ENCODE data around the gene CAPSL.

CAPSL gene

DNA sequence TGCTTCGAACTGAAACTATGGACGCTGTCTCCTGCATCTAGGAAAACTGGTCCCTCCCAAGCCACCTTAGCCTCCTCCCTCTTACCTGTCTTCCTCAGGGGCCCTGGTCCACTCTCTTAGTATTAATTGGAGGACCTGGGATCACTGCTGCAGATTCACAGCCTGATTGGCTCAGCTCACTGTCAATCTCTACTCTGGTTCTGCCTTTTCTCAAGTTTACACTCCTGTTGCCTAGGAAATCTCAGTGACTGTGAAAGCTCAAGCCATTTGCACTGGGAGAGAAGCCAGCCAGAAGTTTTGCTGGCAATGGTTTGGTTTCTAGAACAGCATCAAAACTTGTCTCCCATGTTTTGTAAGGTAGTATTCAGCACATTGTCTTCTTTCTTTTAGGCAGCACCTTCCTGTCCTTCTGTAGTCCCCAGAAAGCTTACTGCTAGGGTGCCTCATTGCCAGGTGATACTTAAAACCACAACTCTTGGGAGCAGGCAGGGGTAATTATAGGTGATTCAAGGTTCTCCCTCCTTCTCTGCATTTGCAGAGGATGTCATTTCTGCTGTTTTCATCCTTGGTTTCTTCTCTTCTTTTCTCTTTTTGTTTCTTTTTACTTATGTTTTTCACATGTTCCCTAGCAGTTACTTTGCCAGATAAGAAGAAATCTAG, at the start of gene CAPSL:
TSS of gene CAPSL (minus strand) at position 55 of the 660 bp plus-strand sequence. CDS start 17,502 bp downstream, outside the sequence.
- TF ChIP-seq, protein P1, sequence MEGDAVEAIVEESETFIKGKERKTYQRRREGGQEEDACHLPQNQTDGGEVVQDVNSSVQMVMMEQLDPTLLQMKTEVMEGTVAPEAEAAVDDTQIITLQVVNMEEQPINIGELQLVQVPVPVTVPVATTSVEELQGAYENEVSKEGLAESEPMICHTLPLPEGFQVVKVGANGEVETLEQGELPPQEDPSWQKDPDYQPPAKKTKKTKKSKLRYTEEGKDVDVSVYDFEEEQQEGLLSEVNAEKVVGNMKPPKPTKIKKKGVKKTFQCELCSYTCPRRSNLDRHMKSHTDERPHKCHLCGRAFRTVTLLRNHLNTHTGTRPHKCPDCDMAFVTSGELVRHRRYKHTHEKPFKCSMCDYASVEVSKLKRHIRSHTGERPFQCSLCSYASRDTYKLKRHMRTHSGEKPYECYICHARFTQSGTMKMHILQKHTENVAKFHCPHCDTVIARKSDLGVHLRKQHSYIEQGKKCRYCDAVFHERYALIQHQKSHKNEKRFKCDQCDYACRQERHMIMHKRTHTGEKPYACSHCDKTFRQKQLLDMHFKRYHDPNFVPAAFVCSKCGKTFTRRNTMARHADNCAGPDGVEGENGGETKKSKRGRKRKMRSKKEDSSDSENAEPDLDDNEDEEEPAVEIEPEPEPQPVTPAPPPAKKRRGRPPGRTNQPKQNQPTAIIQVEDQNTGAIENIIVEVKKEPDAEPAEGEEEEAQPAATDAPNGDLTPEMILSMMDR (IDR thresholded peaks at IDR 0.05) = no peak

DNA sequence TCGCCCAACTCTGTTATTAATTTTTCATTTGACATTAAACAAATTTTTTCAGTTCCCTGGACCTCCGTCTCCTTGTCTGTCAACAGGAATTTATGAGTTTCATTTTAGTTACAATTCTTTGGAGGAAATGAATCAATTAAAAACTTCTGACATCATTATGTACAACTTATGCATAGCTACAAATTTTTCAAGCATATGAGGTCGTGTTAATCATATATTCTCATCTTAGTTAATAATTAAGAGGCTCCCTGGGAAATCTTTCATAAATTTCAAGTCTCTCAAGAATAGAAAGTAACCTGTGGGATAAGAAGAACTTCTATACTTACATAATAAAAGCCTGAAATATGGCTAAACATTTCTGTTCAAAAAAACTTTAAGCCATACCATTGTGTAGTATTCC, 49.4 kb upstream of the CAPSL start:
- TF ChIP-seq, protein P1 (IDR thresholded peaks at IDR 0.05) = no peak

DNA sequence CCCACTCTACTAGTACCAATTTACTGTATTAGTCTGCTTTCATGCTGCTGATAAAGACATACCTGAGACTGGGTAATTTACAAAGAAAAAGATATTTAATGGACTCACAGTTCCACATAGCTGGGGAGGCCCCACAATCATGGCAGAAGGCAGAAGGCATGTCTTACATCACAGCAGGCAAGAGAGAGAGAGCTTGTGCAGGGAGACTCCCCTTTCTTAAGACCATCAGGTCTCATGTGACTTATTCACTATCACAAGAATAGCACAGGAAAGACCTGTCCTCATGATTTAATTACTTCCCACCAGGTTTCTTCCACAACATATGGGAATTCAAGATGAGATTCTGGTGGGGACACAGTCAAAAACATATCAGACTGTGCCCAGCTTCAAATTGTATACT, 41.3 kb upstream of the CAPSL start:
- TF ChIP-seq, protein P1 (IDR thresholded peaks at IDR 0.05) = no peak

DNA sequence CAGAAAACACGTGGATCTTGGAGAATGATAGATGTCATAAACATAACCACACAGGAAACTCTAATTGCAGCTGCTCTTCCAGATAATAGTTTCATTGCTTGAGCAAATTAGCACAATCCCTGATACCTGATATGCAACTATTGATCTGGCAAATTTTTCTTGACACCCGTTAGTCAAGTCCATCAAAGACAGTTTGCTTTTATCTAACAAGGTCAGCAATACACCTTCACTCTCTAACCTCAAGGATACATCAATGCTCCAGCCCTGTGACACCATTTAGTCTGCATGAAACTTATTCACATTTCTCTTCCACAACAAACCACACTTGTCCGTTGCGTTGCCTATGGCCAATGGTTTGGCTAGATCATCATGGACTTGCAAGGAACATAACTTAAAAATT, 36.1 kb upstream of the CAPSL start:
- TF ChIP-seq, protein P1 (IDR thresholded peaks at IDR 0.05) = no peak

DNA sequence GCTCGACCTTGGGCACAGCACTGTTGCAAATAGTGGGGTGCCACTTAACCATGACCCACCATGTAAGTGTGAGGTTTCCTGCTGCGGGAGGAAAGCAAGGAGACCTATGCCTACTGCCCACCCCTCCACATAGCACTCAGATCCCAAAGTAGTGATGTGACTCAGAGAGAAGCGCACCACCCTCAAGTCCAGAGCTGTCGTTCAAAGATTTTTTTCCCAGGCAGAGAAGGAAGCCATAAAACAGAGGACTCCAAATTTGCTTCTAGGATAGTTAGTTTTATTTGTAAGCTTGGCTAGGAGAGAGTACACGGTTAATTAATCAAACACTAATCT, 33.4 kb upstream of the CAPSL start:
- TF ChIP-seq, protein P1 (IDR thresholded peaks at IDR 0.05) = no peak

DNA sequence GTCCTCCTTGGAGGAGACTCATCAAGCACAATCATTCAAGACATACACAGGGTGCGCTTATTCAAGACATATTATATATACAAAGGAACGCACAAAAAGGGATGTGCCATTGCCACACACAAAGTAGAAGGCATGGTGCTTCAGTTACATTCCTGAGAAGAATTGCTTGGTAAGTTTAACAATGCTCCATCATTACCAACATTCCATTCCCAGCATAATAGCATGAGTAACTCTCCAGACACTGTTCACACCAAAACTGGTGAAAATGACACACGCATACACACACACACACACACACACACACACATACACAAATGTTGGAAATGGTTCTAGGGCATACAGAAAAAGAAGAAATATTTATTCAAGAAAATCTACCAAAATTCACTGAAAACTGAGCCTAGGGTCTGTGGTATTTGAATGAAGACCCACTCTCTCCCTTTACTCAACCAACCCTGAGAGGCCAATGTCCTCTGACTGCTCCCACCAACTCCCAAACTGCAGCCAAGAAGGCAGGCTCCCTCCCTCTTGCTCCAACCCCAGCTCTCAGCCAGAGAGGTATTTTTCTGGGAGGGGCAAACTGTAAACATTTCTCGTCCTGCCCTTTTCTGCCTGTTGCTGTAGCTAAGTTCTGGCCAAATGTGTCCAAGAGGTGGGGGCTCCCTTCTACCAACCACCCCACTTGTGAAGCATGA, 32.9 kb upstream of the CAPSL start:
- TF ChIP-seq, protein P1 (IDR thresholded peaks at IDR 0.05) = no peak

DNA sequence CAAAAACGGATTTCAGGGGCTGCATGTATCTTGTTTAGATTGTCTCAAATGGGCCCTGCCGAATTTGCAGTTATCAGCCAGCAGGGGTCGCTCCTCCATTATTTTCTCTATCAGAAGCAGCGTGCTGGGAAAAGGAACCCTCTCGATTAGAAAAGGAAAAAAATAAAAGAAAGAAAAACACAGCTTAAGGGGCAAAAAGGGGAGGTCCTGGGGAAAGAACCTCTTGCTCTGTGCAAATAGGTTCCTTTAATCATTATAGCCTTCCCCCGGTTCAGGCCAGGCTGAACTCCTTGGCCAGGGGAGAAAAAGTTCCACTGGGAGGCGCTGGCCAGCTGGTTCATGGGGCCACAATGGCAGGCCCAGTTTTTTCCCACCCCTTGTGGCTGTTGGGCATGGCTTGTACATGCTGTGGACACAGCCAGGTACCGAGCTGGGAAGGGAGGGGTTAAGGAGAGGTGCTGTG, 25.0 kb upstream of the CAPSL start:
- TF ChIP-seq, protein P1 (IDR thresholded peaks at IDR 0.05) = peak; percentile 85

All from LNCAP (cell line).